Fibroblast of lung (primary cell): ENCODE data around the gene FBXL2. TPM values are rescaled to one million over a fixed set of nuclear protein-coding genes. Genes with fewer than 3 reads are reported as not detected.

Experiments used
- DNase-seq, 2 donors: peaks; one replicate each; pipeline versions ENCODE4 v3.0.0 to v3.0.0-alpha.2; 2010; ENCODE audit warnings: low read depth in 2 of 2
- H2AFZ ChIP-seq: 2 replicates; pipeline ENCODE4 v1.5.1; 2012; ENCODE audit warnings: low read length, control low read depth, inconsistent platforms
- H3K27ac ChIP-seq: 2 replicates; pipeline ENCODE4 v1.5.1; 2011; ENCODE audit warnings: low read length, control low read depth; ENCODE audit not compliant: insufficient read depth
- H3K27me3 ChIP-seq: 2 replicates; pipeline ENCODE4 v1.5.1; 2011; ENCODE audit warnings: mild to moderate bottlenecking, low read length; ENCODE audit not compliant: control insufficient read depth, insufficient read depth
- H3K36me3 ChIP-seq: 2 replicates; pipeline ENCODE4 v1.5.1; 2011; ENCODE audit warnings: low read length; ENCODE audit not compliant: control insufficient read depth, insufficient read depth
- H3K4me1 ChIP-seq: 2 replicates; pipeline ENCODE4 v1.5.1; 2011; ENCODE audit warnings: low read length; ENCODE audit not compliant: control insufficient read depth, insufficient read depth; ENCODE audit errors: extremely low read depth
- H3K4me2 ChIP-seq: 2 replicates; pipeline ENCODE4 v1.5.1; 2011; ENCODE audit warnings: low read length, control low read depth; ENCODE audit not compliant: insufficient read depth; ENCODE audit errors: extremely low read depth
- H3K4me3 ChIP-seq, 4 experiments: fragments of 200-600 bp in 1 of 4; sonication (generic) in 1 of 4; replicated peaks in 1 of 4; 2 replicates each; pipeline ENCODE4 v1.5.1; 2011 to 2016; ENCODE audit warnings: low read length in 4 of 4, low read depth in 3 of 4, mild to moderate bottlenecking in 3 of 4, control low read depth in 2 of 4, inconsistent platforms in 1 of 4, mixed read lengths in 1 of 4; ENCODE audit not compliant: insufficient read depth in 1 of 4; ENCODE audit errors: control extremely low read depth in 1 of 4
- H3K79me2 ChIP-seq: 2 replicates; pipeline ENCODE4 v1.5.1; 2012; ENCODE audit warnings: mild to moderate bottlenecking, low read length, inconsistent platforms; ENCODE audit not compliant: control insufficient read depth, insufficient read depth
- H3K9ac ChIP-seq: 2 replicates; pipeline ENCODE4 v1.5.1; 2011; ENCODE audit warnings: mild to moderate bottlenecking, low read length, control low read depth; ENCODE audit not compliant: insufficient read depth
- H3K9me3 ChIP-seq: 2 replicates; pipeline ENCODE4 v1.5.1; 2012; ENCODE audit warnings: low read depth, low read length; ENCODE audit not compliant: control insufficient read depth, insufficient read depth
- H4K20me1 ChIP-seq: 2 replicates; pipeline ENCODE4 v1.5.1; 2011; ENCODE audit warnings: low read length; ENCODE audit not compliant: control insufficient read depth, insufficient read depth; ENCODE audit errors: extremely low read depth
- EZH2 ChIP-seq: IDR thresholded peaks from 2 replicates; pipeline ENCODE4 v1.5.1; 2012; ENCODE audit warnings: low read length, control low read depth, mild to moderate bottlenecking; ENCODE audit errors: missing control alignments
- polyA plus RNA-seq, 2 donors: library from polyadenylated mRNA; depleted of rRNA in 1 of 2; stranded (reverse) in 1 of 2; unstranded in 1 of 2; fragments of >200 nt; gene quantifications; 2 replicates each; pipeline ENCODE4 v1.2.1, GENCODE V29; 2011 to 2012; ENCODE audit warnings: missing spikeins in 1 of 2
- total RNA-seq: library from RNA; depleted of rRNA; stranded (reverse); fragments of >200 nt; gene quantifications from 2 replicates; pipeline ENCODE4 v1.2.1, GENCODE V29; 2014
- TF ChIP-seq, protein P1 (sequence below), 2 donors: IDR thresholded peaks in 1 of 2; conservative IDR thresholded peaks in 1 of 2; 1 replicate in 1 of 2; 2 replicates in 1 of 2; pipeline ENCODE4 v1.5.1; 2011 to 2012; ENCODE audit warnings: low read length in 2 of 2, control low read depth in 1 of 2, inconsistent platforms in 1 of 2, low read depth in 1 of 2, mild to moderate bottlenecking in 1 of 2

The FBXL2 gene
- total and polyA plus RNA-seq, 2 donors (not counting 1 experiment from before 2014, with no cell fraction given), result 16.2 to 26.5 TPM

DNA sequence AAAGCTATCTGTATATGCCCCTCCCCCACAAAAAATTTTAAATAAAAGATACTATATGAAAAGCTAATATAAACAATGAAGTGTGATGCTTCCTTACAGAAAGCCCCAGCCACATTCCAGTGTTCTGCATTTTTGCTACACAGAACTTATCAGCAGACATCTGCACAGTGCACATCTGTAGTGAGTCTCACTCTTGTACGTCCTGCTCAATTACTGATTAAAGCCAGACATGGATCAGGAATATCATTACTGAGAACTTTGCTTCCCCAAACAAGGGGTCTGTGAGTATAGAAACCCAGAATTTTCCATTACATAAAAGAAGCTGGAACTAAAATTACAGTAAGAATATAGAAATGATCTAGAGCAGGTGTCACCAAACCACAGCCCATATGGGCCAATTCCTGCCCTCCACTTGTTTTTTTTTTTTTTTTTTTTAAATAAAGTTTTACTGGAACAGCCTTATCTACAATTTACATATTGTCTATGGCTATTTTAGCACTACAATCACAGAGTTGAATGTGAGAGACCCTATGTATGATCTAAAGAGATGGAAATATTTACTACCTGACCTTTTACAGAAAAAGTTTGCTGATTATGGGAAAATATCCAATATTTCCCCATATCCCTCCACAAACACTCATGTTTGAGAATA is 117.3 kb downstream of the FBXL2 start:
- peaks cover 17% of the 10 kb centered on the region for H3K36me3 ChIP-seq
- no peak for DNase-seq
- TF ChIP-seq, protein P1, sequence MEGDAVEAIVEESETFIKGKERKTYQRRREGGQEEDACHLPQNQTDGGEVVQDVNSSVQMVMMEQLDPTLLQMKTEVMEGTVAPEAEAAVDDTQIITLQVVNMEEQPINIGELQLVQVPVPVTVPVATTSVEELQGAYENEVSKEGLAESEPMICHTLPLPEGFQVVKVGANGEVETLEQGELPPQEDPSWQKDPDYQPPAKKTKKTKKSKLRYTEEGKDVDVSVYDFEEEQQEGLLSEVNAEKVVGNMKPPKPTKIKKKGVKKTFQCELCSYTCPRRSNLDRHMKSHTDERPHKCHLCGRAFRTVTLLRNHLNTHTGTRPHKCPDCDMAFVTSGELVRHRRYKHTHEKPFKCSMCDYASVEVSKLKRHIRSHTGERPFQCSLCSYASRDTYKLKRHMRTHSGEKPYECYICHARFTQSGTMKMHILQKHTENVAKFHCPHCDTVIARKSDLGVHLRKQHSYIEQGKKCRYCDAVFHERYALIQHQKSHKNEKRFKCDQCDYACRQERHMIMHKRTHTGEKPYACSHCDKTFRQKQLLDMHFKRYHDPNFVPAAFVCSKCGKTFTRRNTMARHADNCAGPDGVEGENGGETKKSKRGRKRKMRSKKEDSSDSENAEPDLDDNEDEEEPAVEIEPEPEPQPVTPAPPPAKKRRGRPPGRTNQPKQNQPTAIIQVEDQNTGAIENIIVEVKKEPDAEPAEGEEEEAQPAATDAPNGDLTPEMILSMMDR (conservative IDR thresholded peaks at IDR 0.05 in 1 of 2, IDR thresholded peaks at IDR 0.05 in 1 of 2; ENCODE audit: low read depth in 1 of 2, low read length in 2 of 2), result no peak
- no peak for TF ChIP-seq EZH2

DNA sequence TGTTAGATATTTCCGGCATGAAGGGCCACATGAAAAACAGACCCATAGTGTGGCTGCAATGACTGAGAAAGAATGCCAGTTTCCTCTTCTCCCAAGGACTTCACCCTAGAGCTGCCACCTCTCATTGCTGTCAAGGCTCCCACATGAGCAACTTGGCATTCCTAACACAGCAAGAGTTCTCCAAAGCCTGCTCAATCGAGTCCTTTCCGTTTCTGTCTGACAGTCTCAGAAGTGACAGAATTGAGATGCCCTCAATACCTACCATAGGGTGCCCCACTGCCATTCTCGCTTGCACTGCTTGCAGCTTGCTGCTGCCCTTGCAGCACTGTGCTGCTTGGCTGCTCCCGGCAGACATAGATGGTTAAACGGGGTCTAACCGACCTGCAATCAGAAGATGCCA is 118.7 kb downstream of the FBXL2 start:
- Histone ChIP-seq H3K9me3 (no peaks in the 10 kb centered on the region), H3K9ac (no peak overlapping the region), H3K27ac (no peak overlapping the region), H3K79me2 (no peaks in the 10 kb centered on the region), H3K4me2 (no peak overlapping the region), H3K4me1 (no peaks in the 10 kb centered on the region), H2AFZ (no peak overlapping the region), H3K27me3 (no peaks in the 10 kb centered on the region), H3K36me3 (peaks cover 15% of the 10 kb centered on the region), H4K20me1 (no peaks in the 10 kb centered on the region), H3K4me3 (no peak overlapping the region)
- DNase-seq, result no peak
- TF ChIP-seq, protein P1 (conservative IDR thresholded peaks at IDR 0.05 in 1 of 2, IDR thresholded peaks at IDR 0.05 in 1 of 2; ENCODE audit: low read depth in 1 of 2, low read length in 2 of 2), result no peak
- no peak for TF ChIP-seq EZH2

More for the DNA sequence above, 117.3 kb downstream of the FBXL2 start:
- no peaks in the 10 kb centered on the region for H4K20me1 ChIP-seq
- no peaks in the 10 kb centered on the region for H3K27me3 ChIP-seq
- no peak overlapping the region for H2AFZ ChIP-seq
- H3K9me3 ChIP-seq, result no peaks in the 10 kb centered on the region
- no peak overlapping the region for H3K4me3 ChIP-seq
- no peak overlapping the region for H3K27ac ChIP-seq
- no peaks in the 10 kb centered on the region for H3K4me1 ChIP-seq
- H3K9ac ChIP-seq, result no peak overlapping the region
- H3K4me2 ChIP-seq, result no peak overlapping the region
- no peaks in the 10 kb centered on the region for H3K79me2 ChIP-seq

DNA sequence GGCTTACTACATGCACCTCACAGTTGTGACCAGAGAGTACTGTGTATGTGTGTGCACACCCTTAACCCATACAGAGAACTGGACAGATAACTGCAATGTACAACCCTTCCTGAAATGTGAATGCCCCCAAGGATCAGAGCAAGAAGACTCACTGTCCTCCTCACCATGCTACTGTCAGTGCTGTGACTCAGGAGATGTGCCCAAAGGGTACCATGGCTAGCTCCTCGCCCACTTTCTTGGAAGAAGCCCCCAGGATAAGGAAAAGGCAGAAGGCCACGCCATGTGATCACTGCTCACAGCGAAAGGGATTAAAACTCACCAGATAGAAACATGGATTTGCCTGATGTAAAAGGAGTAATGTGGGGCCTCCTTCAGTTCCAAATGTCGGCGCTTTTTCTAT is 121.2 kb downstream of the FBXL2 start:
- Histone ChIP-seq H3K9ac (no peak overlapping the region), H3K36me3 (peaks cover 12% of the 10 kb centered on the region), H3K79me2 (no peaks in the 10 kb centered on the region), H2AFZ (no peak overlapping the region), H3K27me3 (no peaks in the 10 kb centered on the region), H3K4me3 (no peak overlapping the region), H3K9me3 (no peaks in the 10 kb centered on the region), H3K27ac (no peak overlapping the region), H4K20me1 (no peaks in the 10 kb centered on the region), H3K4me2 (no peak overlapping the region), H3K4me1 (no peaks in the 10 kb centered on the region)
- no peak for DNase-seq
- TF ChIP-seq, protein P1 (conservative IDR thresholded peaks at IDR 0.05 in 1 of 2, IDR thresholded peaks at IDR 0.05 in 1 of 2; ENCODE audit: low read depth in 1 of 2, low read length in 2 of 2), result no peak
- TF ChIP-seq EZH2, result no peak
